Panc1 (cell line): Measurements from ENCODE around the gene BBX. TPM values are rescaled to one million over a fixed set of nuclear protein-coding genes. Genes with fewer than 3 reads are reported as not detected.

Experiments
- ATAC-seq: fragments of 200-7000 bp; cut with Tn5 transposase; 2 replicates; pipeline ENCODE4 v1.9.1; 2020; ENCODE audit warnings: mild to moderate bottlenecking, moderate library complexity
- BruUV-seq: library from RNA; stranded (reverse); fragments of 400-500 nt; replicated peaks from 2 replicates; lab custom pipeline; 2021; lab: Mats Ljungman, UMichigan
- CTCF ChIA-PET: fragments of 300-600 bp; sonication (Branson Sonifier 250); formaldehyde crosslinking; loops from one replicate; lab custom pipeline; 2022; ENCODE audit warnings: antibody characterized with exemption; lab: Charles Lee
- POLR2A ChIA-PET: fragments of 300-600 bp; sonication (Branson Sonifier 250); formaldehyde crosslinking; loops from one replicate; lab custom pipeline; 2022; ENCODE audit warnings: antibody characterized with exemption; lab: Charles Lee
- DNase-seq: peaks from one replicate; pipeline ENCODE4 v3.0.0-alpha.2; 2010; ENCODE audit warnings: low read depth, low spot score
- H3K27ac ChIP-seq: 2 replicates; pipeline ENCODE4 v1.5.1; 2011; ENCODE audit warnings: mild to moderate bottlenecking, low read length, inconsistent platforms
- H3K27me3 ChIP-seq: fragments of 200-500 bp; sonication (Bioruptor generic); 2 replicates; pipeline ENCODE4 v1.6.0; 2014; ENCODE audit warnings: low read length, inconsistent platforms; ENCODE audit not compliant: control insufficient read depth, insufficient read depth
- H3K36me3 ChIP-seq: fragments of 200-500 bp; sonication (Bioruptor generic); 2 replicates; pipeline ENCODE4 v1.5.1; 2014; ENCODE audit warnings: inconsistent platforms, mild to moderate bottlenecking, low read length, moderate library complexity; ENCODE audit not compliant: control insufficient read depth, insufficient read depth
- H3K4me1 ChIP-seq: 2 replicates; pipeline ENCODE4 v1.5.1; 2011; ENCODE audit warnings: inconsistent platforms, mild to moderate bottlenecking, low read length, moderate library complexity; ENCODE audit not compliant: control insufficient read depth, insufficient read depth
- H3K4me3 ChIP-seq, 2 experiments: 2 replicates each; pipeline ENCODE4 v1.5.1; 2011 to 2012; ENCODE audit warnings: low read depth in 2 of 2, low read length in 2 of 2, mild to moderate bottlenecking in 2 of 2, inconsistent platforms in 1 of 2, moderate library complexity in 1 of 2
- H3K9me3 ChIP-seq: fragments of 200-500 bp; sonication (Bioruptor generic); 2 replicates; pipeline ENCODE4 v1.5.1; 2014; ENCODE audit warnings: low read depth, mild to moderate bottlenecking, inconsistent platforms, low read length, moderate library complexity; ENCODE audit not compliant: control insufficient read depth, insufficient read depth
- CTCF ChIP-seq: fragments of 450-650 bp; IDR thresholded peaks from 2 replicates; pipeline ENCODE4 v1.5.1; 2017; ENCODE audit warnings: mild to moderate bottlenecking
- POLR2AphosphoS5 ChIP-seq: IDR thresholded peaks from 2 replicates; pipeline ENCODE4 v1.6.1; 2012; ENCODE audit warnings: mild to moderate bottlenecking, low read depth, low read length, moderate library complexity
- REST ChIP-seq, 2 experiments: IDR thresholded peaks; 2 replicates each; pipeline ENCODE4 v1.6.1; 2011 to 2012; ENCODE audit warnings: low read depth in 2 of 2, control low read depth in 1 of 2, low read length in 1 of 2, mild to moderate bottlenecking in 1 of 2, moderate library complexity in 1 of 2; ENCODE audit not compliant: insufficient read depth in 1 of 2
- SIN3A ChIP-seq: IDR thresholded peaks from 2 replicates; pipeline ENCODE4 v1.6.1; 2012; ENCODE audit warnings: low read depth, mild to moderate bottlenecking, low read length, moderate library complexity, borderline replicate concordance; ENCODE audit not compliant: insufficient read depth
- TCF7L2 ChIP-seq: IDR thresholded peaks from 2 replicates; pipeline ENCODE4 v1.6.1; 2011; ENCODE audit warnings: mild to moderate bottlenecking, low read depth, low read length, inconsistent platforms
- in situ Hi-C: cut with HindIII; loops from 2 replicates; pipeline ENCODE4 v1.10.0; 2016; ENCODE audit warnings: low sequenced_read_pairs, low pct_unique_long_range_greater_than_20kb
- intact Hi-C: fragments of 100-400 bp; cut with micrococcal nuclease; formaldehyde crosslinking; loops from one replicate; pipeline ENCODE4 v1.10.0; 2022; ENCODE audit not compliant: unreplicated experiment
- total RNA-seq: library from RNA; stranded (reverse); gene quantifications from one replicate; pipeline ENCODE4 v1.2.1, GENCODE V29; 2021; ENCODE audit not compliant: unreplicated experiment

BBX gene
- total RNA-seq, 1 experiment from 2014 or later = 28.5 TPM

- TF ChIP-seq CTCF = no peak
- no peak for TF ChIP-seq POLR2AphosphoS5
- no peak for TF ChIP-seq SIN3A
- TF ChIP-seq REST (IDR thresholded peaks at IDR 0.05; ENCODE audit: insufficient read depth in 1 of 2, low read depth in 2 of 2, low read length in 1 of 2) = no peak
- no peak for TF ChIP-seq TCF7L2
Observed at GRCh38 chr3:107674371-107674770, 151.6 kb downstream of the BBX start.

GRCh38 chr3:107675233-107675900, 152.6 kb downstream of the BBX start:
- no TSS peak for BruUV-seq
- ATAC-seq = no peak
- Histone ChIP-seq H3K36me3 (no peaks in the 10 kb centered on the region), H3K27me3 (no peaks in the 10 kb centered on the region; the same call in 1 of the 2 replicates), H3K27ac (no peak overlapping the region), H3K9me3 (no peaks in the 10 kb centered on the region), H3K4me3 (no peak overlapping the region), H3K4me1 (no peaks in the 10 kb centered on the region)
- TF ChIP-seq TCF7L2 (no peak), POLR2AphosphoS5 (no peak), REST (IDR thresholded peaks at IDR 0.05; ENCODE audit: insufficient read depth in 1 of 2, low read depth in 2 of 2, low read length in 1 of 2) (no peak), SIN3A (no peak), CTCF (no peak)
- ChIA-PET CTCF (interaction anchor here (1.0 kb wide), 1 partner anchor 66 kb away, joined by 4 read pairs; no protein-coding TSS in a partner anchor), POLR2A (interaction anchor here (0.6 kb wide), 1 partner anchor 85 kb away, joined by 4 read pairs; no protein-coding TSS in a partner anchor)
- intact Hi-C loops (loop anchor here (5.0 kb wide), 1 partner anchor 252 kb away; no protein-coding TSS in a partner anchor), in situ Hi-C loops (no loop called here)
- no peak for DNase-seq

More at GRCh38 chr3:107674371-107674770, 151.6 kb downstream of the BBX start:
- POLR2A ChIA-PET = no interaction called here
- intact Hi-C loops (no loop called here), in situ Hi-C loops (no loop called here)
- Histone ChIP-seq H3K4me3 (no peak overlapping the region), H3K4me1 (no peaks in the 10 kb centered on the region), H3K27ac (no peak overlapping the region), H3K36me3 (no peaks in the 10 kb centered on the region), H3K27me3 (no peaks in the 10 kb centered on the region; the same call in 1 of the 2 replicates), H3K9me3 (no peaks in the 10 kb centered on the region)
- no peak for DNase-seq
- CTCF ChIA-PET = interaction anchor here (0.6 kb wide), 1 partner anchor 9 kb away, joined by 4 read pairs; no protein-coding TSS in a partner anchor
- no TSS peak for BruUV-seq
- no peak for ATAC-seq
